Stimulated activated CD8-positive, alpha-beta memory T cell treated with anti-CD3 and anti-CD28 coated beads, Interleukin-15, amount 100 ng/mL, for 4 hours (primary cell): ENCODE measurements around the gene USP24.
A peak's percentile ranks its signal among the peaks of the same experiment; 100 is the strongest.

Experiments
- DNase-seq, 2 donors: peaks; one replicate each; pipeline ENCODE4 v3.0.0-alpha.2; 2020; ENCODE audit warnings: low read depth in 2 of 2

USP24 gene, protein sequence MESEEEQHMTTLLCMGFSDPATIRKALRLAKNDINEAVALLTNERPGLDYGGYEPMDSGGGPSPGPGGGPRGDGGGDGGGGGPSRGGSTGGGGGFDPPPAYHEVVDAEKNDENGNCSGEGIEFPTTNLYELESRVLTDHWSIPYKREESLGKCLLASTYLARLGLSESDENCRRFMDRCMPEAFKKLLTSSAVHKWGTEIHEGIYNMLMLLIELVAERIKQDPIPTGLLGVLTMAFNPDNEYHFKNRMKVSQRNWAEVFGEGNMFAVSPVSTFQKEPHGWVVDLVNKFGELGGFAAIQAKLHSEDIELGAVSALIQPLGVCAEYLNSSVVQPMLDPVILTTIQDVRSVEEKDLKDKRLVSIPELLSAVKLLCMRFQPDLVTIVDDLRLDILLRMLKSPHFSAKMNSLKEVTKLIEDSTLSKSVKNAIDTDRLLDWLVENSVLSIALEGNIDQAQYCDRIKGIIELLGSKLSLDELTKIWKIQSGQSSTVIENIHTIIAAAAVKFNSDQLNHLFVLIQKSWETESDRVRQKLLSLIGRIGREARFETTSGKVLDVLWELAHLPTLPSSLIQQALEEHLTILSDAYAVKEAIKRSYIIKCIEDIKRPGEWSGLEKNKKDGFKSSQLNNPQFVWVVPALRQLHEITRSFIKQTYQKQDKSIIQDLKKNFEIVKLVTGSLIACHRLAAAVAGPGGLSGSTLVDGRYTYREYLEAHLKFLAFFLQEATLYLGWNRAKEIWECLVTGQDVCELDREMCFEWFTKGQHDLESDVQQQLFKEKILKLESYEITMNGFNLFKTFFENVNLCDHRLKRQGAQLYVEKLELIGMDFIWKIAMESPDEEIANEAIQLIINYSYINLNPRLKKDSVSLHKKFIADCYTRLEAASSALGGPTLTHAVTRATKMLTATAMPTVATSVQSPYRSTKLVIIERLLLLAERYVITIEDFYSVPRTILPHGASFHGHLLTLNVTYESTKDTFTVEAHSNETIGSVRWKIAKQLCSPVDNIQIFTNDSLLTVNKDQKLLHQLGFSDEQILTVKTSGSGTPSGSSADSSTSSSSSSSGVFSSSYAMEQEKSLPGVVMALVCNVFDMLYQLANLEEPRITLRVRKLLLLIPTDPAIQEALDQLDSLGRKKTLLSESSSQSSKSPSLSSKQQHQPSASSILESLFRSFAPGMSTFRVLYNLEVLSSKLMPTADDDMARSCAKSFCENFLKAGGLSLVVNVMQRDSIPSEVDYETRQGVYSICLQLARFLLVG (N-terminal part only)

DNA sequence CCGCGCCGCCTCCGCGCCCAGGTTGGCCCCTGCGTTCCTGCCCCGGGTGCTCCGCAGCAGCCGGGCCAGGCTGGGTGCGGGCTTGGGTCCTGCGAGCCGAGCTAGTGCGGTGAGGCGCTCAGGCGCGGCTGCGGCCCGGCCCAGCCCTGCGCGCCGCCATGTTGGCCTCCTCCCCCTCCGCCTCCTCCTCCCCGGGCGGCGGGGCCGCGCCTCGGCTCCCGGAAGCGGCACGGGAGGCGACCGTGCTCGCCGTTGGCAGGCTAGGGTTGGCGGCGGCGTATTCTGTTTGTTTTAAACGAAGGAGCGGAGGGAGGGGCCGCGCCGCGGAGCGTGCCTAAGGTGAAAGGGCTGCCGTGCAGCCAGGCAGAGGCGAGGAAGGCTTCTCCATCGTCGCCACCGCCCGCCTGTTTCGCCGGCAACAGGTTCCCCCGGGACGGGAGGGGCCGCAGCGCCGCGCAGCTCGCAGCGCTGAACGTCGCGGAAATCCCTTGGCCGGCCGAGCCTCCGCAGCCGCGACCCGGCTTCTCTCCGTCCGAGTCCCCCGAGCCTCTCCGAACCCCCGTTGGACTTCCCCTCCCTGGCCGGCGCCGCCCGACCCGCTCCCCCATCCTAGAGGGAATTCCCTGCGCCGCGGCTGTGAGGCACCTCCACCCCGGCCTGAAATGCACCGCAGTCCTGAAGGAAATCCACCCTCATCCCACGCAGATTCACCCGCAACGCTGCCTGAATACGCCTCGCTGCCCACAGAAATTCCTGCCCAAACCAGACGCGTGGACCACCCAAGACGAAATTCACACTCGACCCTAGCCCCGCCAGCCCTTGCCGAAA lies at the start of gene USP24:
USP24 (minus strand) TSS at position 171 of the 828 bp plus-strand sequence. CDS start 251 bp downstream, outside the sequence.
- DNase-seq: peak; percentile 47 to 64

DNA sequence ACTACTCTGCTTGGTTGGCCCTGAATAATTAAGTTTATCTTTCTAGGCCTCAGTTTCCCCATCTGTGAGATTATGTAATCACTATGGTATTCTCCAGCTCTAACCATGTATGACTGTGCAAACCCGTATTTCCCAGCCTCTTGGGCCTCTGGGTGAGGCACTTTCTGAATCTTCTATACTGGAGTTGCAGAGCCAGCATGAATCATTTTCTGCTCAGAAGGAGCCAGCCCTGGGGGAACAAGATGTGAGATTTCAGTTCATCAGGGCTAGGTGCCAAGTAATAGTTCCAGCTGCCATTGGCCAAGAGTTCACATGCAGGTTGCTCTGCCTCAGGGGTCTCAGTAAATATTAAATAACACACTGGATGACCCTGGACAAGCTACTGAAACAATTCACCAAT lies 47.7 kb upstream of the USP24 start:
- no peak for DNase-seq

DNA sequence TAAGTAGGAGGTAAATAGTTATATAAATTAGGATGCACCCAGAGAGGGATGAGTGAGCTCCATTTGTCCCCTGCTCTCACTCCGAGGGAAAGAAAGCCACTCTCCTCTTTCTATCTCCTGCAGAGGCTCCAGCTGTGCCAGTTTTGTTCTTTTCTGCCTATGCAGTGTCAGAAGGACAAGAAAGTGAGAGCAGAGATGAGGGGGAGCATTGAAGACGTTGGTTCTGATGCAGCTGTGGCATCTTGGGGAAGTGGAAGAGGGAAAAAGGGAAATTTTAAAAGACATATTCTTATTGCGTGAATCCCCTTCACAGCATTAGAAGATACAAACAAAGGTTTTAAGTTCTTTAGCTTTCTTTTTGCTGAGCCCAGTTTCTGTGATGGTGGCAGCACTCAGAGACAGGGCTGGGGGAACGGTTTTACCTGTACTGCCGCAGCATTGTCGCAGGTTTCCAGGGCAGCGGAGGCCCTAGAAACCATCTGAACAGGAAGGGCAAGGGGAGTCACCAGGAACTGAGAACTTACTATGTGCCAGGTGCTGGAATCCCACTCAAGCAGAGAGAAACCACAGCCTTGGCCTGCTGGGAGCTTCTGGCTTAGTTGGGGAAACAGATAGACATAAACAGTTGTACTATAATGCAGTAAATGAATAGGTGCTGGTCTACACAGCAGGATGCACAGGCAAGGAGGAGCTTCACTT lies 44.9 kb upstream of the USP24 start:
- DNase-seq: no peak

DNA sequence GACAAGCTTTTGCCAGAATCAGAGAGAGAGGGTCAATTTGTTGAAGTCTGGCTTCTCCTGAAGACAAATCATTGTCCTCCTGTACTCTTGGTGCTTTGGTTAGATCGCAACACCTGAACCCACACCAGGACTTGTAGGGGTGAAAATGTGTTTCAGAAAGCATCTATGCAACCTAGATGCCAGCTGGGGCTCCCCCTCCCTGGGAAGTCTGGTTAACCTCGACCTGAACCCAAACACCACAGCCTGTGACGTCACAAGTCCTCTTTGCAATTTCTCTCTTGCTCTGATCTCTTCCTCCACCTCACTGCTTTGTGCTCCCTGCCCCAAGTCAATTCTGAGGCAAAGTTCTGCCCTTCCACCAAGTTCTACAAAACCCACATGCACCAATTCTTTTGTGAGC lies 42.8 kb upstream of the USP24 start:
- DNase-seq: peak; percentile 24 to 43

DNA sequence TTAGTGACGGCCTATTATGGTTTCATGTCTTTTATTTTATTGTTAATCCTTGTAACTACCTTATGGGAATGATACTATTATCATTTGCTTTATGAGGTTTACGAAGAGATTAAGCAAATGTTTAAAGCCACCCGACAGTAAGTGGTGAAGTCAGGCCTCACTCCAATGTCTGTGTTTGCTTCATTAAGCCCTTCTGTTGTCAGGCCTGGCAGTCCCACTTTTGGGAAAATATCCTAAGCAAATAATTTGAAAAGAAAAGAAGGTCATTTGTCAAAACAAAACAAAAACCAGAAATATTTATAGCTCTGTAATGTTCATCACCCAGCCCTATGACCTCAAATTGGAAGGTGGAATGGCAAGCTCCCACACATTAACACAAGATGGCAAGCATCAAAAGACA lies 40.7 kb upstream of the USP24 start:
- DNase-seq: no peak

DNA sequence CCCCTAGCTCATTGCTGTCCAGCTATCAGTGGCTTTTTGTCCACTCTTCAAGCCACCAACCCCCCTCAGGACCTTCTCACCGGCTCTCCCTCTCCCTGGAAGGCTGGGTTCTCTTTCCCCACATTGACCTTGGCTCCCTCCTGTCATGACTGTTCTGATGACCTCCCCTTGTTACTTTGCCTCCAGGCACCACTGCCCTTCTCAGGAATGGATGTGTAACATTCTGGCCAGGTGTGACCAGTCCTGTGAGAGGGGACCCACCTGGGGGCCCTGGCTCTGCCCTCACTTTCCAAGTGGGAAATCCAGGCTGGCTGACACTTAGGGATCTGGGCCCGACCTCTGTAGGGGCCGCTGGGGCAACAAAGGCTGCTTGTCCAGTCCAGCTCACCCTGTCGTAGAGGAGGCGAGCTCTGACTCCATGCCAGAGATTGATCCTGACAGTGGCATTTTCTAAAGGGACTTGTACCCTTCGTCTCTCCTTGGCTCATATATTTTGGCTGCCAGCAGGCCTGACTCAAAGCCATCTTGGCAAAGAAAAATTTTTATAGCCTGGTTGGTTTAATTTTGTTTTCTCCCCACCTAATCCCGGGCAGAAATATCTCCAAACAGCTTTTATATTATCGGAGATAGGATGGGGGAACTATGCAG lies 37.9 kb upstream of the USP24 start:
- DNase-seq: no peak

DNA sequence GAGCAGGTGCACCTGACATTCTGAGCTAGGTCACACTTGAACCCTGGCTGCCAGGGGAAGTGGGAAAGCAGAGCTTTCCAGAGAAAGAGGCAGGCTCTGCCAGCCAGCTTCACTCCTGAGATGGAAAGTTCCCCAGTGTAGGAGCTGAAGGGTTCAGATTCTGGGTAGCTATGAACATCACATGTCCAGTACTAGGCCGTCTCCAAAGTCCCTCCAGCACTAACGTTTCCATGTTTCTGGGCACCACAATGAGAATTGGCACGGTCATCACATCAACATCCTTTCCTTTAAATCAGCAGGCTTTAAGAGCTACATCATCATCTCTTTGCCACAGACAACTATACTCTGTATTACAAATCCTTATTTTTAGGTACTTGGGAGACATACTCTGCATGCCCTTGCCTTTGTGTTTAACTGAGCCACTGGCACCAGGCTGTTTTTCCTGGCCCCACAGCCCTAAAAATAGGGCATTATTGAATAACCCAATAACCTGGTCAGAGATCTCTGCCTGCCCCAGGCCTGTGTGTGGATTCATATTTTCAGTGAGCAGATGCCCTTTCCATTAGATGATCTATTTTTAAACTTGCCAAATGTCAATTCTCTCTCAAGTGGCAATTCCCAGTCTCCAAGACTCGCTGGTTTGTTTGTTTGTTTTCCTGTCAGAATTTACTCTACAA lies 35.4 kb upstream of the USP24 start:
- no peak for DNase-seq

DNA sequence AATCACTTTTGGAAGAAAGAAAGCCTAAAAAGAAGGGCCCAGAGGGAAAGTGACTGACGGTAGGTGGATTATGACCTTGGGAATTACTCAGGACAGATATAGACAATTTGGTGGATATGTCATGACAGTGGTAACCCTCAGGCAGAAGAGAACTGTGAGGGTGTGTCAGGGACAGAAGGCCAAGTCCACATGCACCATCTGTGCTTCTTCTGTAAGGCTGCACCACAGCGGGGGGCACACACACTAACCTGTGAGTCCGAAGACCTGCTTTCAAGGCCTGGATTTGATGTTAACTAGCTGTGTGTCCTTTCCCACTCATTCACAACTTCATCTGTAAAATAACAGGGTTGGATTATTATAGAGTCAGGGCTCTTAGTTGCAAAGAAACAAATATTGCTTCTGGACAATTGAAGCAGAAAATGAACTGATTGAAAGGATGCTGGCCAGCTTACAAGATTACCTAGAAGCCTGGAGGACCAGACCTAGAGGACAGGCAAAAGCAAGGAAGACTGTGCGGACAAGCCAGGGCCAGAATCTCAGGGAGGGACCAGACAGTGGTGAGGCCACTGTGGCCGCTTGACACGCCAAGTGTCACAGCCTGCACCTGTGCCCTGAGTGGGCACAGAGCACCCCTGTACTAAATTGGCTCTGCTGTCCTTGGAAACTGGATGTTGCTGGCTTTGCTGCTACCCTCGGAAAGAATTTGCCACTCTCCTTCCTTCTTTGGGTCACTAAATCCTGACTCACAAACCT lies 34.7 kb upstream of the USP24 start:
- no peak for DNase-seq

DNA sequence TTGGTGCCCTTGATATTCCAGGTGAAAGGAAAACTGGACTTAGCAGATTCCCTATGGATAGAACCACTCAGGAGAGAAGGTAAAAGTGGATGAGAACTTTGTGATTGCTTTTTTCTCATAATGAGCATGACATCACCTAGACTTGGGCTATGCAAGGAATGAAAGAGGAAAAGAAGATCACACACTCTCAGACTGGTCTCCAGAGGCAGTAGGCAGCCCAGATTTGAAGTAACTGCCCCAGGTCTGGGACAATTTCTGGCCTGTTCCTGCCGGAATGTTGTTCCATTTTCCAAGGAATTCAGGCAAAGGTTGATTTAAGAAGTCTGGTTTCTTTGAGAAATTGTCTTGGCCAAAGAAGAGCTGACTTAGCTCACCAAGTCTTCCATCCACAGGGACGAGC lies 31.7 kb upstream of the USP24 start:
- DNase-seq: no peak

DNA sequence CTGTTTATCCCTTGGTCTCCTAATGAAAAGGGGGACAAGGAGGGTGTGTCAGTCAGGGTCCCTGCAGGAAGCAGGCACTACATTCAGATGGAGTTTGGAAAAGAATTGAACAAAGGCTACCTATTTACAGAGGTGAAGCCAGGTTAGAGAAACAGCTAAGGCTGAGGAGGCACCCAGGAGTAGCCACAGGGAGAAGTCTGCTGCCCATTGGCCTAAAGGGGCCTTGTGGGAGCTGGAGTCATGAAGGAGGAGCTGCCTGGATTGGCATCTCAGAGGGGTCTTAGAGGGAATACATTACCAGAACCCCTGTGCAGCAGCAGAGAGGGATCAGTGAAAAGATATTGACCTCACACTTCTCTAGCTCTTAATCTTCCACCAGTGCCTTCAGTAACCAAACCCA lies 31.2 kb upstream of the USP24 start:
- no peak for DNase-seq

DNA sequence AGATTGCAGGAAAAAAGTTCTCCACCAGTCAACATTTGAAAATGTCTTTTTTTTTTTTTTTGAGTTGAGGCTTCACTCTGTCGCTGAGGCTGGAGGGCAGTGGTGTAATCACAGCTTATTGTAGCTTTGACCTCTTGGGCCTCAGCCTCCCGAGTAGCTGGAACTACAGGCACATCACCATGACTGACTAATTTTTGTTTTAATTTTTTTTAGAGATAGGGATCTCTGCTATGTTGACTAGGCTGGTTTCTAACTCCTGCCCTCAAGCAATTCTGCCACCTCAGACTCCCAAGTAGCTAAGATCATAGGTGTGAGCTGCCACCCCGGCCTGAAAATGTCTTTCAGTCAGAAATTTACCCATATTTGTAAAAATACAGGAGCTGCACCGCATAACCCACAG lies 30.6 kb upstream of the USP24 start:
- no peak for DNase-seq

DNA sequence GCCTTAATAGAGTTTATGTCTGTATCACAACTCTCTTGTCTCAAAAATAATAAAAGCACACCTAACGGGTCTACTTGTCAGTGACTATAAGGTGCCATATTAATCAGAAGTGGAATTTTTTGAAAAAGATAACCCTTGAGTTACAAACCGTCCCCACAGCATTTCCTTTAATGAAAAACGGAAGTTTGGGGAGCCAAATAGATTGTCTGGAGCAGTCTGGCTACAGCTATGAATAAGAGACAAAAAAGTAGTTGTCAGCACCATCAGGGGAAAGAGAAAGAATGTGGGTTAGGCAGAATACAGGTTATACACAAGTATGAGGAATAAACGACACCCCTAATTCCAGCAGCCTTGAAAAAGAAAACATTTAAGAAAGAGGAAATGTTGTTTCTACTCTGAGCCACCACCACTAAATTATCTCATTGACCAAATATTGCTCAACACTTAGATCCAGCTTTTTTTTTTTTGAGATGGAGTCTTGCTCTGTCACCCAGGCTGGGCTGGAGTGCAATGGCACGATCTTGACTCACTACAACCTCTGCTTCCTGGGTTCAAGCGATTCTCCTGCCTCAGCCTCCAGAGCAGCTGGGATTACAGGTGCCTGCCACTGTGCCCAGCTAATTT lies 29.4 kb upstream of the USP24 start:
- DNase-seq: no peak

DNA sequence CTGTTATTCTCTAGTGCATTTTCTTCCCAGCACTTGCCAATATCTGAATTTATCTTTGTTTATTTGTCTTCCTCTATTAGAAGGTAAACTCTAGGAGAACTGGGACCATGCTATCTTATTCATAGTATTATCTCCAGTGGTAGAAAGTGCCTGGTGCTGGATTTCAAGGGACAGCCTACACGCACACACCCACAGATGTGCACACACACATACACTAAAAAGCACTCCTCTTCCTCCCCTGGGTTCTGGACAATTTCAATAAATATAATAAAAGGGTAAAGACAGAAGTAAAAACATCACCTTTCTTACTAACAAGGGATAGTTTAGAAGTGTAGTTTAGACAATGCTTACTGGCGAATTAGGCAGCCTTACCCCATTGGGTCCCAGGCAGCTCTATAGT lies 28.5 kb upstream of the USP24 start:
- no peak for DNase-seq

DNA sequence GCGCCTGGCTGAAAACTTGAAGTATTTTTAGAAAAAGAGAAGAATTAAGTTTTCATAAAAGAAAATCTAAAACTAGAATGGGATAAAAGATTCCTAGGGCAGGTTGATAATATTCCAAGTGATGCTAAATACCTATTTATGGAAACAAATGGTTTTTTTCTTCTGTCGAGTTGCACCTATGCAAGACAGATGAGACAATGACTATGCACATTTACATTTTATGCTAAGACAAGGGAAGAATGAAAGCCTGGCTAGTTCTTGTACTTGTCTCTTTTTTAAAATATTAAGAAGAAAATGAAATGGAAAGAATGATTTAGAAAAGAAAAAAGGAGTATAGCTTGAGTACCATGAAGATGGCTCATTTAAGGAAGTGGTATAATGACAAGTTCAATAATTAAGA lies 24.4 kb upstream of the USP24 start:
- DNase-seq: no peak

DNA sequence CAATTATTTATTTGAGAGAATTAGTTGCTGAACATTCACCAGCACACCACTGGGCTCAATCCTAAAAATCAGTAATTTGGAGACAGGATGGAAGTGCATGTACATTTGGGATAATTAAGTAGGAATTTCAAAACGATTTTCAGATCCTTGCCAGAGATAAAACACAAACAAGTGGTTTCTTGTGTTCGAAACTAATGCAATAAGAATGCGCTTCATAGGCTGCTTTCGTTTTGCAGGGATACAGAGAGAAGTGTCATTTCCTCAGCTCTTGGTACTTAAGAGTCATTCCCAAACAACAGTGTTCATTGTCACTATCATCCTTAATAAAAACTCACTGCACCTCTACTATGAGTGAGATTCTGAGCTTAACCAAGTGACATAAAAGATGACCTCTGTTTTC lies 20.6 kb upstream of the USP24 start:
- no peak for DNase-seq

DNA sequence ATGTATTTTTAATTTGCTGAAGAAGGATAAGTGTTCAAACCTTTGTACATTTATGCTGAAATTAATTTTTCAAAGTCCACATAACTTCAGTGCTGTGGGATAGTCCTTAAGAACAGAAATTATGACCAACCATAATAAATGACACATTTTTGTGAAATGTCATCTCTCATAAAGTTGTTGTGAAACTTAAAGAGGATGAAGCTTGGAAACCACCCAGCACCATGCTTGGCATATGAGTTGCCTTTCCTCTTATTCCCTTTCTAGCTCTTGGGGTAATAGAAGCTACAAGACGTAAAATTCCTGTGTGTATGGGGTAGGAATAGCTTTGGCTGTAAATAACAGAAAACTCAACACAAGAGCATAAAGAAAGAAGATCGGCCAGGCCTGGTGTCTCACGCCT lies 18.9 kb upstream of the USP24 start:
- no peak for DNase-seq

DNA sequence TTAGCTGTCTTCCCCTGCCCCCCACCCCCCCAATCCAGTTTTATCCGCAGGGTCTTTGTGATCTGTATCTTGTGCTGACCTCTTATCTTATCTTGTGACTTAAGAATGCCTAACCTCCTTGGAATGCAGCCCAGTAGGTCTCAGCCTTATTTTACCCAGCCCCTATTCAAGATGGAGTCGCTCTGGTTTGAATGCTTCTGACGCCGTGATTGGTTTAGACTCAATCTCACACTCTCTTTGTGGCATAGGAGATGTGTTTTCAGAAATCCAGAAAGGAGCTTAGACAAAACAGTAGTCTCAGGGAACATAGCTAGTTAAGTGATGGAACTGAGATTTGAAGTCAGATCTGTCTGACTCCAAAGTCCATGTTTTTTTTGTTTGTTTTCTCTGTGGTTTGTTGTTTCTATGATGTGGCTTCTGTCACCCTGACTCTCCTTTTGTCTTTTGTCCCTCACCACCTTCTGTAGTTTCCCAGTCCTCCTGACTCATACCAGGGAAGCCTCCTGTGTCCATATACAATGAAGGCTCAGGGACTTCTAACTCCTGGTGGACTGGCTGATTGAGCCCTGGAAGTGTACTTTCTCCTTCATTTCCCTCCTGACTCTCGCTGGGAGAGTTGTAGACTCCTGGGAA lies 18.1 kb upstream of the USP24 start:
- DNase-seq: no peak
